K562 (cell line): ENCODE results near the gene TAOK2.
A peak's percentile ranks its signal among the peaks of the same experiment; 100 is the strongest.

Experiments used
- FOXA3 ChIP-seq, 2 experiments: fragments of 450-650 bp in 1 of 2; sonication (generic) in 1 of 2; formaldehyde crosslinking; IDR thresholded peaks in 1 of 2; conservative IDR thresholded peaks in 1 of 2; 2 replicates each; pipeline versions ENCODE4 v1.4.0 to v1.8.0; 2020 to 2022; ENCODE audit warnings: mild to moderate bottlenecking in 2 of 2, missing genetic modification reagents in 1 of 2
- IRF2 ChIP-seq: sonication (generic); formaldehyde crosslinking; IDR thresholded peaks from 2 replicates; pipeline ENCODE4 v1.8.1; 2022; ENCODE audit warnings: mild to moderate bottlenecking, missing genetic modification reagents
- MXI1 ChIP-seq: IDR thresholded peaks from 2 replicates; pipeline ENCODE4 v1.6.1; 2011; ENCODE audit warnings: low read depth, mild to moderate bottlenecking, improper control_type of control experiment, low read length
- POLR2AphosphoS5 ChIP-seq: IDR thresholded peaks from 2 replicates; pipeline ENCODE4 v1.6.1; 2011; ENCODE audit warnings: mild to moderate bottlenecking, low read depth, low read length, moderate library complexity; ENCODE audit not compliant: control insufficient read depth, insufficient read depth
- SIN3A ChIP-seq, 2 experiments: fragments of 150-350 bp in 1 of 2; IDR thresholded peaks; 2 replicates each; pipeline ENCODE4 v1.6.1; 2011 to 2016; ENCODE audit warnings: borderline replicate concordance in 2 of 2, low read depth in 2 of 2, low read length in 2 of 2, mild to moderate bottlenecking in 2 of 2, moderate library complexity in 2 of 2; ENCODE audit not compliant: control insufficient read depth in 1 of 2
- SP2 ChIP-seq: IDR thresholded peaks from 2 replicates; pipeline ENCODE4 v1.6.1; 2011; ENCODE audit warnings: mild to moderate bottlenecking, low read depth, low read length, moderate library complexity; ENCODE audit not compliant: poor library complexity, severe bottlenecking; ENCODE audit errors: extremely low read depth
- TBL1XR1 ChIP-seq, 2 experiments: IDR thresholded peaks; 2 replicates each; pipeline ENCODE4 v1.6.1; 2012; ENCODE audit warnings: improper control_type of control experiment in 2 of 2, low read length in 2 of 2, mild to moderate bottlenecking in 1 of 2
- ZBTB9 ChIP-seq: fragments of 450-650 bp; formaldehyde crosslinking; IDR thresholded peaks from 2 replicates; pipeline ENCODE4 v1.4.0; 2020; ENCODE audit warnings: mild to moderate bottlenecking, moderate library complexity
- ZNF174 ChIP-seq: fragments of 250-450 bp; sonication (Bioruptor Pico); IDR thresholded peaks from 2 replicates; pipeline ENCODE4 v1.4.0; 2020; ENCODE audit warnings: mild to moderate bottlenecking
- ZNF253 ChIP-seq: fragments of 250-450 bp; sonication (Bioruptor Pico); conservative IDR thresholded peaks from 2 replicates; pipeline ENCODE4 v1.6.1; 2021; ENCODE audit warnings: mild to moderate bottlenecking

- no peak for TF ChIP-seq FOXA3 (CRISPR knock-in tag; conservative IDR thresholded peaks at IDR 0.05 in 1 of 2, IDR thresholded peaks at IDR 0.05 in 1 of 2)
- TF ChIP-seq SP2 = no peak
- no peak for TF ChIP-seq ZBTB9
- no peak for TF ChIP-seq ZNF253 (CRISPR knock-in tag)
- TF ChIP-seq TBL1XR1 (IDR thresholded peaks at IDR 0.05; ENCODE audit: low read length in 2 of 2) = 0 out of 4 replicates have a peak, but pooled peaks of 1 of the 2 experiments have one; percentile 5
- TF ChIP-seq SIN3A (IDR thresholded peaks at IDR 0.05; ENCODE audit: borderline replicate concordance in 2 of 2, control insufficient read depth in 1 of 2, low read depth in 2 of 2, low read length in 2 of 2) = peak; percentile 18 to 51; a peak in 1 of 4 replicates
- TF ChIP-seq ZNF174 (CRISPR knock-in tag) = no peak
- peak; percentile 72 for TF ChIP-seq POLR2AphosphoS5
- no peak for TF ChIP-seq IRF2 (CRISPR knock-in tag)
- no peak for TF ChIP-seq MXI1
These were observed 12.0 kb upstream of the TAOK2 start, which contains the start of gene TMEM219 for GRCh38 chr16:29961479-29962343.
